Measurements from ENCODE around the gene ITGAD. TPM values are rescaled to one million over a fixed set of nuclear protein-coding genes. Genes with fewer than 3 reads are reported as not detected.

The ITGAD gene
- total RNA-seq, 2 experiments from 2014 or later: 0.09 to 0.23 TPM

- Mint-ChIP-seq H3K4me3 (peak overlapping the region; percentile 1), H3K27me3 (no peaks in the 10 kb centered on the region), H3K36me3 (peaks cover 9% of the 10 kb centered on the region), H3K4me1 (peaks cover 49% of the 10 kb centered on the region), H3K9me3 (ENCODE audit: low read depth) (no peaks in the 10 kb centered on the region), H3K27ac (peak overlapping the region; percentile 73)
- CTCF ChIA-PET: interaction anchor here (0.8 to 3.9 kb wide), 2 partner anchors 25 to 157 kb away, joined by 3 to 21 read pairs; no protein-coding TSS in a partner anchor
- ATAC-seq: no peak
- no peak for DNase-seq
These were observed 35.6 kb upstream of the ITGAD start for GRCh38 chr16:31357324-31358109.

GRCh38 chr16:31360251-31360650, 32.9 kb upstream of the ITGAD start:
- no peaks in the 10 kb centered on the region for H3K27me3 Mint-ChIP-seq
- H3K36me3 Mint-ChIP-seq: peaks cover 17% of the 10 kb centered on the region
- no peaks in the 10 kb centered on the region for H3K9me3 Mint-ChIP-seq (ENCODE audit: low read depth)
- DNase-seq (no peak), ATAC-seq (no peak)
- H3K4me3 Mint-ChIP-seq: no peak overlapping the region
- peaks cover 40% of the 10 kb centered on the region for H3K4me1 Mint-ChIP-seq
- no peak overlapping the region for H3K27ac Mint-ChIP-seq
- CTCF ChIA-PET: interaction anchor here (1.6 kb wide), 1 partner anchor 111 kb away, joined by 3 read pairs; no protein-coding TSS in a partner anchor

GRCh38 chr16:31361201-31362110, 31.7 kb upstream of the ITGAD start:
- Mint-ChIP-seq H3K4me3 (no peak overlapping the region), H3K27me3 (no peaks in the 10 kb centered on the region), H3K9me3 (ENCODE audit: low read depth) (no peaks in the 10 kb centered on the region), H3K4me1 (peaks cover 40% of the 10 kb centered on the region), H3K27ac (no peak overlapping the region), H3K36me3 (peaks cover 18% of the 10 kb centered on the region)
- CTCF ChIA-PET: interaction anchor here (1.1 to 1.6 kb wide), 3 partner anchors 21 to 151 kb away, joined by 3 to 5 read pairs (median 3); no protein-coding TSS in a partner anchor
- DNase-seq: no peak
- ATAC-seq: no peak

- H3K27me3 Mint-ChIP-seq: no peaks in the 10 kb centered on the region
- H3K4me3 Mint-ChIP-seq: no peak overlapping the region
- H3K36me3 Mint-ChIP-seq: peaks cover 19% of the 10 kb centered on the region
- H3K27ac Mint-ChIP-seq: no peak overlapping the region
- H3K4me1 Mint-ChIP-seq: peaks cover 40% of the 10 kb centered on the region
- CTCF ChIA-PET: interaction anchor here (1.2 to 1.3 kb wide), 2 partner anchors 61 to 80 kb away, joined by 3 to 5 read pairs; partner anchors contain the start of gene ZNF843
- no peak for ATAC-seq
- no peak for DNase-seq
- H3K9me3 Mint-ChIP-seq (ENCODE audit: low read depth): no peaks in the 10 kb centered on the region
These were observed 30.4 kb upstream of the ITGAD start for GRCh38 chr16:31362476-31363405.

- DNase-seq (no peak), ATAC-seq (no peak)
- Mint-ChIP-seq H3K27ac (no peak overlapping the region), H3K27me3 (no peaks in the 10 kb centered on the region), H3K4me3 (no peak overlapping the region), H3K4me1 (peaks cover 39% of the 10 kb centered on the region), H3K36me3 (peaks cover 20% of the 10 kb centered on the region), H3K9me3 (ENCODE audit: low read depth) (no peaks in the 10 kb centered on the region)
- CTCF ChIA-PET: interaction anchor here (1.0 to 1.3 kb wide), 3 partner anchors 8 to 79 kb away, joined by 3 to 5 read pairs (median 3); partner anchors contain the start of genes ITGAX and ZNF843
These were observed 29.4 kb upstream of the ITGAD start for GRCh38 chr16:31363721-31364120.

GRCh38 chr16:31364421-31364820, 28.7 kb upstream of the ITGAD start:
- CTCF ChIA-PET: interaction anchor here (1.0 to 2.7 kb wide), 3 partner anchors 9 to 78 kb away, joined by 3 to 8 read pairs (median 3); partner anchors contain the start of genes ITGAX and ZNF843
- Mint-ChIP-seq H3K36me3 (peaks cover 20% of the 10 kb centered on the region), H3K4me3 (no peak overlapping the region), H3K4me1 (peaks cover 39% of the 10 kb centered on the region), H3K27ac (peak overlapping the region; percentile 23), H3K9me3 (ENCODE audit: low read depth) (no peaks in the 10 kb centered on the region), H3K27me3 (no peaks in the 10 kb centered on the region)
- DNase-seq: no peak
- ATAC-seq: no peak

- CTCF ChIA-PET: interaction anchor here (0.5 to 2.7 kb wide), 5 partner anchors 17 to 154 kb away, joined by 3 to 8 read pairs (median 3); no protein-coding TSS in a partner anchor
- Mint-ChIP-seq H3K27me3 (no peaks in the 10 kb centered on the region), H3K27ac (peak overlapping the region; percentile 62), H3K4me1 (peaks cover 39% of the 10 kb centered on the region), H3K36me3 (peaks cover 20% of the 10 kb centered on the region), H3K9me3 (ENCODE audit: low read depth) (no peaks in the 10 kb centered on the region), H3K4me3 (no peak overlapping the region)
- ATAC-seq (peak; percentile 89), DNase-seq (peak; percentile 57)
These were observed 27.8 kb upstream of the ITGAD start for GRCh38 chr16:31365131-31365865.

GRCh38 chr16:31367853-31368252, 25.3 kb upstream of the ITGAD start:
- no peak overlapping the region for H3K27ac Mint-ChIP-seq
- H3K27me3 Mint-ChIP-seq: no peaks in the 10 kb centered on the region
- no peak for DNase-seq

GRCh38 chr16:31371008-31371407, 22.1 kb upstream of the ITGAD start:
- CTCF ChIA-PET: no interaction called here

More at GRCh38 chr16:31367853-31368252, 25.3 kb upstream of the ITGAD start:
- H3K4me1 Mint-ChIP-seq: peaks cover 39% of the 10 kb centered on the region
- H3K9me3 Mint-ChIP-seq (ENCODE audit: low read depth): no peaks in the 10 kb centered on the region
- no peak overlapping the region for H3K4me3 Mint-ChIP-seq
- CTCF ChIA-PET: interaction anchor here (0.7 kb wide), 1 partner anchor 587 kb away, joined by 3 read pairs; no protein-coding TSS in a partner anchor
- peaks cover 23% of the 10 kb centered on the region for H3K36me3 Mint-ChIP-seq
- ATAC-seq: no peak

GRCh38 chr16:31371619-31372484, 21.3 kb upstream of the ITGAD start:
- CTCF ChIA-PET: interaction anchor here (1.2 kb wide), 1 partner anchor 11 kb away, joined by 3 read pairs; no protein-coding TSS in a partner anchor
- H3K4me1 Mint-ChIP-seq: peaks cover 14% of the 10 kb centered on the region
- H3K9me3 Mint-ChIP-seq (ENCODE audit: low read depth): no peaks in the 10 kb centered on the region
- no peak for ATAC-seq
- no peak overlapping the region for H3K4me3 Mint-ChIP-seq
- H3K36me3 Mint-ChIP-seq: peaks cover 19% of the 10 kb centered on the region
- no peak overlapping the region for H3K27ac Mint-ChIP-seq
- no peak for DNase-seq
- no peaks in the 10 kb centered on the region for H3K27me3 Mint-ChIP-seq

More at GRCh38 chr16:31371008-31371407, 22.1 kb upstream of the ITGAD start:
- H3K4me1 Mint-ChIP-seq: peaks cover 18% of the 10 kb centered on the region
- H3K27me3 Mint-ChIP-seq: no peaks in the 10 kb centered on the region
- H3K4me3 Mint-ChIP-seq: no peak overlapping the region
- H3K27ac Mint-ChIP-seq: no peak overlapping the region
- no peaks in the 10 kb centered on the region for H3K9me3 Mint-ChIP-seq (ENCODE audit: low read depth)
- H3K36me3 Mint-ChIP-seq: peaks cover 19% of the 10 kb centered on the region
- ATAC-seq (no peak), DNase-seq (no peak)

GRCh38 chr16:31373235-31373634, 19.9 kb upstream of the ITGAD start:
- H3K9me3 Mint-ChIP-seq (ENCODE audit: low read depth): no peaks in the 10 kb centered on the region
- no peaks in the 10 kb centered on the region for H3K27me3 Mint-ChIP-seq
- no peak overlapping the region for H3K27ac Mint-ChIP-seq
- no peak overlapping the region for H3K4me3 Mint-ChIP-seq
- peaks cover 20% of the 10 kb centered on the region for H3K36me3 Mint-ChIP-seq
- ATAC-seq (no peak), DNase-seq (no peak)
- peaks cover 13% of the 10 kb centered on the region for H3K4me1 Mint-ChIP-seq
- CTCF ChIA-PET: interaction anchor here (1.2 kb wide), 1 partner anchor 9 kb away, joined by 3 read pairs; no protein-coding TSS in a partner anchor
